HG02973 (cell line): ENCODE results near the gene ANKMY2.
"Not testable (repeated sequence)": the region's sequence is repeated elsewhere in the genome, so short reads cannot be mapped to it uniquely, and the experiment has no call there.

Source experiments
- ATAC-seq: cut with Tn5 transposase; IDR thresholded peaks from one replicate; pipeline ENCODE4 v1.9.1; 2021; ENCODE audit warnings: moderate library complexity; ENCODE audit not compliant: unreplicated experiment

Gene ANKMY2

DNA sequence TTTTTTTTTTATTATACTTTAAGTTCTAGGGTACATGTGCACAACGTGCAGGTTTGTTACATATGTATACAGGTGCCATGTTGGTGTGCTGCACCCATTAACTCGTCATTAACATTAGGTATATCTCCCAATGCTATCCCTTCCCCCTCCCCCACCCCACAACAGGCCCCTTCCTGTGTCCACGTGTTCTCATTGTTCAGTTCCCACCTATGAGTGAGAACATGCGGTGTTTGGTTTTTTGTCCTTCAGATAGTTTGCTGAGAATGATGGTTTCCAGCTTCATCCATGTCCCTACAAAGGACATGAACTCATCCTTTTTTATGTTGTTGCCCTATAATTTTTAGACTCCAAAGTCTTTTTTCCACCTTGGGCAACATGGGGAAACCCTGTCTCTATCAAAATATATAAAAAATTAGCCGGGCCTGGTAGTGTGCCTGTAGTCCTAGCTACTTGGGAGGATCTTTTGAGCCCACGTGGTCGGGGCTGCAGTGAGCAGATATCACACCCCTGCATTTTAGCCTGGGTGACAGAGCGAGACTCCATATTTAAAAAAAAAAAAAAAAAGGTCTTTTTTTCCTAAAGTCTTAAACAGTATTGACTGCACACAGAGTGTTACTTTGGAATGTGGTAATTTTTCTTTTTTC, 14.4 kb upstream of the ANKMY2 start:
- not testable (repeated sequence) for ATAC-seq

- no peak for ATAC-seq
These were observed 12.2 kb upstream of the ANKMY2 start for GRCh38 chr7:16657656-16658279.

- no peak for ATAC-seq
These were observed 10.6 kb upstream of the ANKMY2 start for GRCh38 chr7:16656141-16656540.

- ATAC-seq = no peak
These were observed 9.8 kb upstream of the ANKMY2 start for GRCh38 chr7:16655394-16655793.

- no peak for ATAC-seq
These were observed 7.3 kb upstream of the ANKMY2 start for GRCh38 chr7:16652888-16653287.

- ATAC-seq = no peak
These were observed 6.7 kb upstream of the ANKMY2 start for GRCh38 chr7:16652240-16652583.

DNA sequence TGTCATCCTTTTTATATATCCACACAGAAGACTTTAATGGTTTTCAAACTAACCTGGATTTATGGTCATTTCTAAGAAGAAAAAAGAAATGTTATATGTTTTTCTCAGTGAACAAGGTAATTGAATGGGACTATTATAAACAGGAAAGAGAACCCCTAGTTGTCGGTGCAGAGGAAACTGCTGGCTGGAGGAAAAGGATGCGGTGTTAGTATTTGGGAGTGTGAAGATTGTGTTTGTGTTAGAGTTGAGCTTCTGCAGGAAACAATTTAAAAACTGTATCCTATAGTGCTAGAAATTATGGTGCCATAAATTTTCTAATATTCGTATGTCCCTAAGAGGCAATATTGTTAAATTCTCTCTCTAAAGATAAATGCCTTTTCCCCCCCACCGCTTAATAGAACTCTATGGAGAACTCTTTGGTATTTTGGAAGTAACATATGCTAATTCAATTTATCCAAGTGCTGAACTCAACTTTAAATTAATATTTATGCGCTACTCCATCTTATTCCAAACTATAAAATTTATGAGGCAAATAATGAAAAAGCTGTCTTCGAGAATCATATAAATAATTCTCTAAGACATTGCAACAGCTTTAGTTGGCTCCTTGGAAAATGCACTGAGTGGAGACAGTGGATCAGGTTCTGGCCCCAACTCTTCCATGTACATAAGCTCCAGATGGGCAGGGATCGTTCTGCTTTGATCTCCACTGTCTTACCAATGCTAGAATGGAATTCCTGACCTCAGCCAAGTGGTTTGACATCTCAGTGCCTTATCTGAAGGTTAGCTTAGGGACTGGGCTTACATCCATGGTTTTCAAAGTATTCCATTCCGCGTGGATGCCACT, 6.1 kb upstream of the ANKMY2 start:
- ATAC-seq = no peak

DNA sequence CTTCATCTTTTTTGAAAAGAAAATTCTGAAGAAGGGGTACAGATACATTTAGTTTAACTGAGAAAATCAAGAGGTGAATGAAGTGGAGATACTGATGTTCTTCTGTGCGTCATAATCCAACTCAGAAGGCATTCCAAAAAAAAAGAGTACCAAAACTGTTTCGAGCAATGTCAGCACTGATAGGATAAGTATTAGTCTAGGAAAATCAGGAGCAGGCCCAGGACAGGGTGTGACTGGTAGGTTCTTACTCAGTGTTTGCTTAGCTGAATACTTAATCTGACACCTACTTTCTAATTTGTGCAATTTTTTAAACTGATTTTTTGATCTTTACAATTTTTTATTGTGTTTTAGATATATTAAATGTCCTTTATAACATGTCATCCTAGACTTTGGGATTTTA, 4.7 kb upstream of the ANKMY2 start:
- no peak for ATAC-seq

DNA sequence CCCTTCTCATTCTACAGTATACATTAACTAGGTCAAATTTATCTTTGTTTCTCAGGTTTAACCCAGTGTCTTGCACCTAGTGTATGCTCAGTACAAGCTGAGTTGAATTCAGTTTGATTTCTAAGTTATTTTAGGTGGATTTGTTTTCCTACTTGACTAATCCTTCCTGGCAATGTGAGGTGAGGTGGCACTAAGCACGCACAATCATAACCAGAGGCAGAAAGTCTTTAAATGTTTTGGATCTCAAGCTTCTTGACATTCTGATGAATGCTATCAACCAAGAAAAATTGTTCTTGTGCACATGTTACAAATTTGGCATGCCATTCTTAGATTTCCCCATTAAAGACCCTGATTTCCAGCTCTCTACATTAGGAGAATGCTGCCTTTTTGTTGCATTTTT, 3.6 kb upstream of the ANKMY2 start:
- no peak for ATAC-seq

- no peak for ATAC-seq
These were observed 3.0 kb upstream of the ANKMY2 start for GRCh38 chr7:16648551-16648950.

- ATAC-seq = no peak
These were observed 1.9 kb upstream of the ANKMY2 start for GRCh38 chr7:16647435-16647960.

DNA sequence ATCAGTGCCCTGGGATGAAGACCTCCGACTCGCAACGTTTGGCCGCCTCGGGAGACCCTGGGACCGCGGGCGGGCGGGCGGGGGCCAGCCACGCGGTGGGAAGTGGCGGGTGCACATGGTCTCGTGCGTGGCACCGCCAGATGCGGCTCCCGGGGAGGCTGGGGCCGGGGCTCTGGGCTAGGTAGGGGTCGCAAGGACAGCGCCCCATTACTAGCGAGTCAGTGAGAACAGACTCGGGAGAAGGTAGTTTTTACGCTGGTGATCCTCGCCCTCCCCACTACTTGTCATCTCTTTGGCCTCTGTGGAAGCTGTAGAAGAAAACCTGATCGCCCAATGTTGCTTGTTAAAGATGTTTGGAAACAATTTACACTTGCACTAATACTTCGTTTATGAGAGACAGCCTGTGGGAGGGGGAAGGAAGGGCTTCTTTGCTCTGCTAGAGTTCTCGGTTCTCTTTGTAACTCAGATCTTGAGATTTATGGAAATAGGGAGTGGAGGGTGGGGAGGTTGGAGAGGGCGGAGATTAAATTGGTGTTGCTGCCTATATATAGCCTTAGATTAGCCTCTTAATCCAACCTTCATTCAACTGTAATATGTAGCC, 1.0 kb upstream of the ANKMY2 start:
- ATAC-seq = no peak

DNA sequence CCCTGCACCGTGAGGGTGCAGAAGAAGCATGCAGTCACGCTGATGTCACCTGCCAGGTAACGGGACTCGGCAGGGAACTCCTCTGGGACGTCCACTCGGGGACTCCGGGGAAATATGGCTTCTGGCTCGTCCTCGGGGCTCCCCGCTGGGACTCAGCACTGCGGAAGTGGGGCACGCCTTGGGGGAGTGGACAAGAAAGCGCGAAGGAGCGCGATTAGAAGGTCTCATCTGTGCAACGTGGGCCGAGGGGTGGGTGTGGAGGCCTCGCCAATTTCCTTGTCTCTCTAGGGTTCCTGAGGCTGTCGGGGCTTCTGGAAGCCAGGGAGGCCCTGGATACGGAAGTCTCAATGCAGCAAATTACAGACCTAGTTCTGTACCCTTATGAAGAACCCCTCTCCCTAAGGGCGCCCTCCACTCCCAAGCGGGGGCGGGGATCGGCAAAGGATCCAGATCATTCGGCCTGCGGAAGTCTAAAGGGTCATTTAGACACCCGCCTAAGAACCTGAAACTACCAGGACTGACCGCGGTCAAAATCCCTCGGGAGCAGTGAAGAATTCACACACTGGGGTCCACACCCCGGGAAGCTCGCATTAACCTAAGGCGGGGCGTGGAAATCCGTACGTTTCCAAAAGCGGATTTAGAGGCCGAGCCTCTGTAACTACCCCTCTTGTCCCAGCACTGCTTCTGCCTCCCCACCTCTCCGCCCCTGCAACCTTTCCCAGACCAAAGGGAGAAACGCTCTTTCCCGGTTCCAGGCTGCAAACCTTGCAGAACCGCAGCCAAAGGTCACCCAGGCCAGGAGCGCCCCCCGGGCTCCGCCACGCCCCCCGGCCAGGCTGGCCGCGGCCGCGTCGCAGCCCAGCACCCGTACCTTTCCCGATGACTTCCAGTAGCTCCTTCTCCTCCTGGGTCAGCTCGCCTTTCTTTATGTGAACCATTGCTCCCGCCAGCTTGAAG, 640 bp downstream of the ANKMY2 start:
- ATAC-seq = no peak

GRCh38 chr7:16644157-16644556, 1.4 kb downstream of the ANKMY2 start:
- ATAC-seq = no peak

DNA sequence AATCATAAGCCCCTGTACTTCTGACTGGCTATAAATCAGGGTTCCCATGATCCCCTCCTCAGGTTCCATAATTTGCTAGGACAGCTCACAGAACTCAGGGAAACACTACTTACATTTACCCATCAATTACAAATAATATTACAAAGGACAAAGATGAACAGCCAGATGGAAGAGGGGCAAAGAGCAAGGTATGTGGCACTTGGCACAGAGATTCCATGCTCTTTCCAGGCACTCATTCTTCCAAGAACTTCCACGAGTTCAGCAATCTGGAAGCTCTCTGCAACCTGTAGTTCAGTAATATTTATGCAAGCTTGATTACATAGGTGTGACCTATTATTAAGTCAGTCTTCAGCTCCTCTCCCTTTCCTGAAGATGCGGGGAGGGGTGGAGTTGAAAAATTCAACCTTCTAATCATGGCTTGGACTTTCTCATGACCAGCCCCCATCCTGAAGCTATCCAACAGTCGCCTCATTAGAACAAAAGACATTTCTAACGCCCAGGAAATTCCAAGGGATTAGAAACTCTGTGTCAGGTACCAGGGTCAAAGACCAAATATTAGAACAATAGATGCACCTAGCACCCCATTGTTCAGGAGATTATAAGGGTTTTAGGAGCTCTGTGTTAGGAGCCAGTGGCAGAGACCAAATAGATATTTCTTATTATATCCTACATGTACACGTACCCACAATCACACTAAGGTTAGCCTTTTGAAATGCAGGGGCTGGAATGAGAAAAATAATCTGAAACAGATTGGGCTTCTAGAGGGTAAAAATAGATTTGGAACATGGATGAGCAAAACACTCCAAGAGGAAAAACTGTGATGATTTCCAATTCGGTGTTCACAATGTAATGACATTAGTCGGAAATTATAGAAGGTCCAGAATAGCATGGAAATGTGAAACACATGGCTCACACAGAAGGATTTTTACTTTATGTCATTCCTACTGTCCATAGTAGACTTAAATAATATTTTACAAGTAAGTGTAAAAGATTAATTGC, 7.0 kb downstream of the ANKMY2 start:
- ATAC-seq = no peak

- no peak for ATAC-seq
These were observed 8.2 kb downstream of the ANKMY2 start for GRCh38 chr7:16637379-16637778.

- ATAC-seq = no peak
These were observed 8.9 kb downstream of the ANKMY2 start for GRCh38 chr7:16636555-16637101.

- no peak for ATAC-seq
These were observed 11.2 kb downstream of the ANKMY2 start for GRCh38 chr7:16634271-16634738.

GRCh38 chr7:16630654-16631053, 14.9 kb downstream of the ANKMY2 start:
- ATAC-seq = no peak
